ENCODE results near the gene BNIP2. TPM values are rescaled to one million over a fixed set of nuclear protein-coding genes. Genes with fewer than 3 reads are reported as not detected.

Gene BNIP2
- total RNA-seq = 121 TPM

GRCh38 chr15:59688782-59689625, at the start of gene BNIP2:
Gene BNIP2, minus strand, starts transcription at chr15:59689320. Its CDS starts 6,863 bp downstream, at chr15:59682457.

GRCh38 chr15:59656897-59657634, 32.1 kb downstream of the BNIP2 start, which contains the start of gene GTF2A2:
Gene GTF2A2, minus strand, starts transcription at chr15:59657515. Its CDS starts 5,238 bp downstream, at chr15:59652277.

GRCh38 chr15:59611276-59612260, 77.6 kb downstream of the BNIP2 start, which contains the start of gene GCNT3:
Gene GCNT3, plus strand, starts transcription at chr15:59611783. Its CDS starts 6,456 bp downstream, at chr15:59618239.

Other genes starting within 250 kb of the BNIP2 start
- 0.99 TPM for gene GCNT3, start 77.5 kb downstream of the BNIP2 start, total RNA-seq
- gene GTF2A2, start 31.8 kb downstream of the BNIP2 start, total RNA-seq = 28.6 TPM

Data from camera-type eye (tissue), 1 donor.